IMR-90 (cell line): Measurements from ENCODE around the gene MORN5. TPM values are rescaled to one million over a fixed set of nuclear protein-coding genes. Genes with fewer than 3 reads are reported as not detected.

Source experiments
- ATAC-seq: fragments of 200-7000 bp; cut with Tn5 transposase; 2 replicates; pipeline ENCODE4 v1.9.1; 2020; ENCODE audit warnings: low read depth, mild to moderate bottlenecking, moderate library complexity
- BruUV-seq: library from RNA; stranded (reverse); fragments of 400-500 nt; replicated peaks from 2 replicates; lab custom pipeline; 2021; lab: Mats Ljungman, UMichigan
- CTCF ChIA-PET: fragments of 300-600 bp; formaldehyde crosslinking; extraction: SDS; loops from one replicate; lab custom pipeline; 2021; ENCODE audit warnings: antibody characterized with exemption; lab: Yijun Ruan, JAX
- POLR2A ChIA-PET: fragments of 300-600 bp; sonication (Branson Sonifier 250); formaldehyde crosslinking; loops from one replicate; lab custom pipeline; 2022; ENCODE audit warnings: antibody characterized with exemption; ENCODE audit not compliant: unreplicated experiment; lab: Charles Lee
- DNase-seq: peaks from one replicate; pipeline ENCODE4 v3.0.0; 2013
- H2AFZ ChIP-seq: replicated peaks from 2 replicates; pipeline ENCODE3; 2013; ENCODE audit warnings: low read length, mild to moderate bottlenecking; ENCODE audit not compliant: poor library complexity
- H2AK5ac ChIP-seq: 2 replicates; pipeline ENCODE4 v1.6.1; 2013; ENCODE audit warnings: low read depth, low read length, inconsistent platforms
- H2AK9ac ChIP-seq: replicated peaks from 2 replicates; pipeline ENCODE3; 2013; ENCODE audit warnings: mild to moderate bottlenecking, low read depth, low read length, moderate library complexity; ENCODE audit not compliant: poor library complexity
- H2BK120ac ChIP-seq: 2 replicates; pipeline ENCODE4 v1.6.1; 2013; ENCODE audit warnings: low read depth, low read length, inconsistent platforms
- H2BK15ac ChIP-seq: 3 replicates; pipeline ENCODE4 v1.6.1; 2013; ENCODE audit warnings: low read depth, low read length, inconsistent platforms
- H2BK20ac ChIP-seq: 2 replicates; pipeline ENCODE4 v1.6.1; 2013; ENCODE audit warnings: low read depth, mild to moderate bottlenecking, inconsistent platforms, low read length, moderate library complexity
- H2BK5ac ChIP-seq: 2 replicates; pipeline ENCODE4 v1.6.1; 2013; ENCODE audit warnings: mild to moderate bottlenecking, low read depth, low read length, inconsistent platforms; ENCODE audit not compliant: poor library complexity, severe bottlenecking
- H3K14ac ChIP-seq: replicated peaks from 2 replicates; pipeline ENCODE4 v1.6.1; 2013; ENCODE audit warnings: low read depth, low read length, inconsistent platforms
- H3K18ac ChIP-seq: 2 replicates; pipeline ENCODE4 v1.6.1; 2013; ENCODE audit warnings: low read depth, low read length, control low read depth
- H3K23ac ChIP-seq: 2 replicates; pipeline ENCODE4 v1.6.1; 2013; ENCODE audit warnings: low read depth, low read length, inconsistent platforms
- H3K27ac ChIP-seq: 2 replicates; pipeline ENCODE4 v1.5.1; 2013; ENCODE audit warnings: mild to moderate bottlenecking, control low read depth, low read length; ENCODE audit not compliant: insufficient read depth
- H3K27me3 ChIP-seq: 2 replicates; pipeline ENCODE4 v1.6.1; 2013; ENCODE audit warnings: low read length; ENCODE audit not compliant: control insufficient read depth, insufficient read depth
- H3K36me3 ChIP-seq: 2 replicates; pipeline ENCODE4 v1.6.1; 2013; ENCODE audit warnings: low read length, mixed read lengths; ENCODE audit not compliant: control insufficient read depth, insufficient read depth
- H3K4ac ChIP-seq: 2 replicates; pipeline ENCODE4 v1.6.1; 2013; ENCODE audit warnings: low read depth, low read length, inconsistent platforms
- H3K4me1 ChIP-seq: 2 replicates; pipeline ENCODE4 v1.6.1; 2013; ENCODE audit warnings: low read length, mixed read lengths; ENCODE audit not compliant: control insufficient read depth, insufficient read depth
- H3K4me2 ChIP-seq: 2 replicates; pipeline ENCODE4 v1.6.1; 2013; ENCODE audit warnings: low read depth, mild to moderate bottlenecking, control low read depth, low read length, moderate library complexity
- H3K4me3 ChIP-seq: 2 replicates; pipeline ENCODE4 v1.5.1; 2013; ENCODE audit warnings: low read depth, mild to moderate bottlenecking, control low read depth, low read length, moderate library complexity; ENCODE audit not compliant: insufficient read depth
- H3K56ac ChIP-seq: 2 replicates; pipeline ENCODE4 v1.6.1; 2013; ENCODE audit warnings: low read length, inconsistent platforms; ENCODE audit not compliant: insufficient read depth; ENCODE audit errors: extremely low read depth
- H3K79me1 ChIP-seq, 2 experiments: 2 replicates each; pipeline ENCODE4 v1.6.1; 2013; ENCODE audit warnings: low read length in 2 of 2, inconsistent platforms in 1 of 2, low read depth in 1 of 2
- H3K9ac ChIP-seq: 2 replicates; pipeline ENCODE4 v1.6.1; 2013; ENCODE audit warnings: low read depth, low read length, control low read depth
- H3K9me1 ChIP-seq: 2 replicates; pipeline ENCODE4 v1.6.1; 2013; ENCODE audit warnings: low read length, inconsistent platforms; ENCODE audit not compliant: insufficient read depth
- H3K9me3 ChIP-seq: 2 replicates; pipeline ENCODE4 v1.6.1; 2013; ENCODE audit warnings: low read length; ENCODE audit not compliant: control insufficient read depth, insufficient read depth
- H4K20me1 ChIP-seq: 2 replicates; pipeline ENCODE4 v1.6.1; 2013; ENCODE audit warnings: low read length, inconsistent platforms; ENCODE audit not compliant: insufficient read depth
- H4K5ac ChIP-seq: 2 replicates; pipeline ENCODE4 v1.6.1; 2013; ENCODE audit warnings: mild to moderate bottlenecking, low read depth, low read length, control low read depth
- H4K8ac ChIP-seq, 2 experiments: 2 replicates each; pipeline ENCODE4 v1.6.1; 2013; ENCODE audit warnings: low read depth in 2 of 2, low read length in 2 of 2, control low read depth in 1 of 2, inconsistent platforms in 1 of 2
- H4K91ac ChIP-seq: 2 replicates; pipeline ENCODE4 v1.6.1; 2013; ENCODE audit warnings: low read depth, low read length, inconsistent platforms; ENCODE audit not compliant: insufficient read depth
- BHLHE40 ChIP-seq: fragments of 150-350 bp; IDR thresholded peaks from 2 replicates; pipeline ENCODE4 v1.6.1; 2016; ENCODE audit warnings: mild to moderate bottlenecking, low read depth, low read length
- CEBPB ChIP-seq: IDR thresholded peaks from 2 replicates; pipeline ENCODE4 v1.6.1; 2012; ENCODE audit warnings: low read depth, low read length, improper control_type of control experiment
- CHD1 ChIP-seq: IDR thresholded peaks from 2 replicates; pipeline ENCODE4 v1.6.1; 2012; ENCODE audit warnings: low read depth, low read length, improper control_type of control experiment
- FOS ChIP-seq: fragments of 150-350 bp; IDR thresholded peaks from 2 replicates; pipeline ENCODE4 v1.6.1; 2016; ENCODE audit warnings: low read depth, low read length
- MAFK ChIP-seq: IDR thresholded peaks from 2 replicates; pipeline ENCODE4 v1.6.1; 2012; ENCODE audit warnings: low read depth, low read length, improper control_type of control experiment
- MXI1 ChIP-seq: IDR thresholded peaks from 2 replicates; pipeline ENCODE4 v1.6.1; 2012; ENCODE audit warnings: low read depth, mild to moderate bottlenecking, low read length, moderate library complexity, borderline replicate concordance
- NFE2L2 ChIP-seq: fragments of 150-350 bp; IDR thresholded peaks from 2 replicates; pipeline ENCODE4 v1.6.1; 2016; ENCODE audit warnings: low read depth, mild to moderate bottlenecking, low read length
- POLR2A ChIP-seq: IDR thresholded peaks from 2 replicates; pipeline ENCODE4 v1.6.1; 2012; ENCODE audit warnings: mild to moderate bottlenecking, low read depth, low read length
- RAD21 ChIP-seq: IDR thresholded peaks from 2 replicates; pipeline ENCODE4 v1.6.1; 2012; ENCODE audit warnings: low read length, improper control_type of control experiment
- RCOR1 ChIP-seq: IDR thresholded peaks from 2 replicates; pipeline ENCODE4 v1.6.1; 2012; ENCODE audit warnings: mild to moderate bottlenecking, low read length, improper control_type of control experiment; ENCODE audit not compliant: insufficient replicate concordance
- RFX5 ChIP-seq: IDR thresholded peaks from 2 replicates; pipeline ENCODE4 v1.8.0; 2012; ENCODE audit warnings: low read depth, mild to moderate bottlenecking, low read length, moderate library complexity
- SMC3 ChIP-seq: fragments of 150-350 bp; IDR thresholded peaks from 2 replicates; pipeline ENCODE4 v1.6.1; 2016; ENCODE audit warnings: low read depth, mild to moderate bottlenecking, antibody characterized with exemption, low read length, moderate library complexity
- WGBS, 2 experiments: methylation state at CpG; one replicate each; pipeline versions ENCODE4 v1.1.5 to v1.1.7; 2013; ENCODE audit warnings: missing lambda C conversion rate in 2 of 2; ENCODE audit not compliant: insufficient read length in 1 of 2; ENCODE audit errors: extremely low coverage in 2 of 2; 5-methylcytosine and 5-hydroxymethylcytosine counted together
- dilution Hi-C: fragments of 300-500 bp; cut with HindIII; formaldehyde crosslinking; loops from one replicate; pipeline ENCODE4 v1.14.3; 2018; ENCODE audit warnings: low sequenced_read_pairs; ENCODE audit not compliant: unreplicated experiment
- in situ Hi-C: fragments of 300-500 bp; cut with MboI; formaldehyde crosslinking; loops from 3 replicates; pipeline ENCODE4 v1.14.3; 2019; ENCODE audit warnings: low sequenced_read_pairs, inconsistent platforms, mixed read lengths
- intact Hi-C: fragments of 100-400 bp; cut with micrococcal nuclease; formaldehyde crosslinking; loops from 2 replicates; pipeline ENCODE4 v1.10.0; 2022
- polyA plus RNA-seq, 3 experiments: library from polyadenylated mRNA; depleted of rRNA; stranded (reverse); fragments of >200 nt; gene quantifications; 2 replicates each; pipeline ENCODE4 v1.2.3, GENCODE V29; 2012; ENCODE audit warnings: low replicate concordance in 1 of 3
- total RNA-seq: library from RNA; depleted of rRNA; stranded (reverse); fragments of >200 nt; gene quantifications from 2 replicates; pipeline ENCODE4 v1.2.3, GENCODE V29; 2012
- TF ChIP-seq, protein P1 (sequence below): fragments of 150-350 bp; IDR thresholded peaks from 2 replicates; pipeline ENCODE4 v1.6.1; 2016; ENCODE audit warnings: low read depth, mild to moderate bottlenecking, low read length, moderate library complexity, borderline replicate concordance
- TF ChIP-seq, protein P2 (sequence below): fragments of 150-350 bp; IDR thresholded peaks from 2 replicates; pipeline ENCODE4 v1.6.1; 2017; ENCODE audit warnings: mild to moderate bottlenecking, antibody characterized with exemption, low read length, low read depth
- TF ChIP-seq, protein P3 (sequence below): conservative IDR thresholded peaks from 2 replicates; pipeline ENCODE4 v1.5.1; 2012; ENCODE audit warnings: mild to moderate bottlenecking, low read depth, low read length, improper control_type of control experiment

MORN5 gene
- total and polyA plus RNA-seq, 2 of the 4 experiments (the other 2 are of a cell fraction), result not detected

DNA sequence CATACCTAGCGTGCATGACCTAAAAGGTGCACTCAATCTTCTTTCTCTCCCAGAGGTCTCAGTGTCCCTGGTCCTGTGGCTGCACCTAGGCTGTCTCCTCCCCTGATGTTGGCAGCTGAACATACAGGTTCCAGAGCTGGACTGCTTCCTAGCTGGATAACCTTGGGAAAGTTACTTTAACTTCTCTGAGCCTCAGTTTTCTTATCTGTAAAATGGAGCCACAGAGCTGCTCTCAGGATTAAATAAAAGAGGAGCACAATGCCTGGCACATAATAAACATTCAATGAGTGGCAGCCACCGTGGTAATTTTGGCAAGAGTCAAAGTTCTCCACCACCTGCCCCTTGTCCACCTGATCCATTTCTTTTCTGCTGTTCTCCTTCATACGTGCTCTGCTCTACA, 14.0 kb downstream of the MORN5 start:
- dilution Hi-C loops, result no loop called here

More for the DNA sequence above, 14.0 kb downstream of the MORN5 start:
- intact Hi-C loops (no loop called here), in situ Hi-C loops (no loop called here)
- Histone ChIP-seq H4K8ac (no peak overlapping the region), H2BK15ac (no peak overlapping the region), H2BK5ac (no peak overlapping the region), H3K23ac (no peak overlapping the region; the same call in 1 of the 2 replicates), H3K79me1 (no peaks in the 10 kb centered on the region), H3K18ac (no peak overlapping the region), H3K9me1 (no peaks in the 10 kb centered on the region), H2AK9ac (no peak overlapping the region), H2AFZ (no peak overlapping the region), H3K9ac (no peak overlapping the region), H4K91ac (no peak overlapping the region), H3K4me3 (no peak overlapping the region), H3K27ac (no peak overlapping the region), H3K27me3 (peaks cover 49% of the 10 kb centered on the region), H4K20me1 (no peaks in the 10 kb centered on the region), H3K4me2 (no peak overlapping the region), H3K4me1 (no peaks in the 10 kb centered on the region), H3K9me3 (no peaks in the 10 kb centered on the region), H3K4ac (no peak overlapping the region), H2BK20ac (no peak overlapping the region), H2BK120ac (no peak overlapping the region), H3K36me3 (no peaks in the 10 kb centered on the region), H3K14ac (no peak overlapping the region), H3K56ac (no peak overlapping the region), H2AK5ac (no peak overlapping the region), H4K5ac (no peak overlapping the region)
- DNase-seq (no peak), ATAC-seq (no peak)
- POLR2A ChIA-PET, result no interaction called here
- CTCF ChIA-PET, result interaction anchor here (0.9 kb wide), 1 partner anchor 91 kb away, joined by 3 read pairs; the partner anchor contains the start of genes MRRF and RBM18
- no peak for TF ChIP-seq BHLHE40
- TF ChIP-seq, protein P1, sequence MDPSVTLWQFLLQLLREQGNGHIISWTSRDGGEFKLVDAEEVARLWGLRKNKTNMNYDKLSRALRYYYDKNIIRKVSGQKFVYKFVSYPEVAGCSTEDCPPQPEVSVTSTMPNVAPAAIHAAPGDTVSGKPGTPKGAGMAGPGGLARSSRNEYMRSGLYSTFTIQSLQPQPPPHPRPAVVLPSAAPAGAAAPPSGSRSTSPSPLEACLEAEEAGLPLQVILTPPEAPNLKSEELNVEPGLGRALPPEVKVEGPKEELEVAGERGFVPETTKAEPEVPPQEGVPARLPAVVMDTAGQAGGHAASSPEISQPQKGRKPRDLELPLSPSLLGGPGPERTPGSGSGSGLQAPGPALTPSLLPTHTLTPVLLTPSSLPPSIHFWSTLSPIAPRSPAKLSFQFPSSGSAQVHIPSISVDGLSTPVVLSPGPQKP, result no peak
- no peak for TF ChIP-seq NFE2L2
- no peak for TF ChIP-seq MXI1
- TF ChIP-seq, protein P2, sequence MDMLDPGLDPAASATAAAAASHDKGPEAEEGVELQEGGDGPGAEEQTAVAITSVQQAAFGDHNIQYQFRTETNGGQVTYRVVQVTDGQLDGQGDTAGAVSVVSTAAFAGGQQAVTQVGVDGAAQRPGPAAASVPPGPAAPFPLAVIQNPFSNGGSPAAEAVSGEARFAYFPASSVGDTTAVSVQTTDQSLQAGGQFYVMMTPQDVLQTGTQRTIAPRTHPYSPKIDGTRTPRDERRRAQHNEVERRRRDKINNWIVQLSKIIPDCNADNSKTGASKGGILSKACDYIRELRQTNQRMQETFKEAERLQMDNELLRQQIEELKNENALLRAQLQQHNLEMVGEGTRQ, result no peak
- no peak for TF ChIP-seq RAD21
- TF ChIP-seq, protein P3, sequence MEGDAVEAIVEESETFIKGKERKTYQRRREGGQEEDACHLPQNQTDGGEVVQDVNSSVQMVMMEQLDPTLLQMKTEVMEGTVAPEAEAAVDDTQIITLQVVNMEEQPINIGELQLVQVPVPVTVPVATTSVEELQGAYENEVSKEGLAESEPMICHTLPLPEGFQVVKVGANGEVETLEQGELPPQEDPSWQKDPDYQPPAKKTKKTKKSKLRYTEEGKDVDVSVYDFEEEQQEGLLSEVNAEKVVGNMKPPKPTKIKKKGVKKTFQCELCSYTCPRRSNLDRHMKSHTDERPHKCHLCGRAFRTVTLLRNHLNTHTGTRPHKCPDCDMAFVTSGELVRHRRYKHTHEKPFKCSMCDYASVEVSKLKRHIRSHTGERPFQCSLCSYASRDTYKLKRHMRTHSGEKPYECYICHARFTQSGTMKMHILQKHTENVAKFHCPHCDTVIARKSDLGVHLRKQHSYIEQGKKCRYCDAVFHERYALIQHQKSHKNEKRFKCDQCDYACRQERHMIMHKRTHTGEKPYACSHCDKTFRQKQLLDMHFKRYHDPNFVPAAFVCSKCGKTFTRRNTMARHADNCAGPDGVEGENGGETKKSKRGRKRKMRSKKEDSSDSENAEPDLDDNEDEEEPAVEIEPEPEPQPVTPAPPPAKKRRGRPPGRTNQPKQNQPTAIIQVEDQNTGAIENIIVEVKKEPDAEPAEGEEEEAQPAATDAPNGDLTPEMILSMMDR, result no peak
- TF ChIP-seq MAFK, result no peak
- TF ChIP-seq RCOR1, result no peak
- TF ChIP-seq FOS, result no peak
- no peak for TF ChIP-seq RFX5
- TF ChIP-seq SMC3, result no peak
- no peak for TF ChIP-seq CEBPB
- no peak for TF ChIP-seq POLR2A
- no peak for TF ChIP-seq CHD1
- no TSS peak for BruUV-seq
- WGBS, 2 experiments, result 43% methylated on average over 2 of the region's 3 CpGs; no CpG with 5 or more reads in 1 of the 2 experiments
